VCaP (cell line): ENCODE results near the gene ASXL3.

Experiments used
- H3K27ac ChIP-seq: fragments of 450-650 bp; 2 replicates; pipeline ENCODE4 v1.5.1; 2017
- TF ChIP-seq, protein P1 (sequence below): fragments of 450-650 bp; conservative IDR thresholded peaks from 2 replicates; pipeline ENCODE4 v1.5.1; 2017; ENCODE audit warnings: mild to moderate bottlenecking, moderate library complexity

ASXL3 gene

GRCh38 chr18:33584548-33585430, 6.8 kb downstream of the ASXL3 start:
- no peak overlapping the region for H3K27ac ChIP-seq
- TF ChIP-seq, protein P1, sequence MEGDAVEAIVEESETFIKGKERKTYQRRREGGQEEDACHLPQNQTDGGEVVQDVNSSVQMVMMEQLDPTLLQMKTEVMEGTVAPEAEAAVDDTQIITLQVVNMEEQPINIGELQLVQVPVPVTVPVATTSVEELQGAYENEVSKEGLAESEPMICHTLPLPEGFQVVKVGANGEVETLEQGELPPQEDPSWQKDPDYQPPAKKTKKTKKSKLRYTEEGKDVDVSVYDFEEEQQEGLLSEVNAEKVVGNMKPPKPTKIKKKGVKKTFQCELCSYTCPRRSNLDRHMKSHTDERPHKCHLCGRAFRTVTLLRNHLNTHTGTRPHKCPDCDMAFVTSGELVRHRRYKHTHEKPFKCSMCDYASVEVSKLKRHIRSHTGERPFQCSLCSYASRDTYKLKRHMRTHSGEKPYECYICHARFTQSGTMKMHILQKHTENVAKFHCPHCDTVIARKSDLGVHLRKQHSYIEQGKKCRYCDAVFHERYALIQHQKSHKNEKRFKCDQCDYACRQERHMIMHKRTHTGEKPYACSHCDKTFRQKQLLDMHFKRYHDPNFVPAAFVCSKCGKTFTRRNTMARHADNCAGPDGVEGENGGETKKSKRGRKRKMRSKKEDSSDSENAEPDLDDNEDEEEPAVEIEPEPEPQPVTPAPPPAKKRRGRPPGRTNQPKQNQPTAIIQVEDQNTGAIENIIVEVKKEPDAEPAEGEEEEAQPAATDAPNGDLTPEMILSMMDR, result no peak

DNA sequence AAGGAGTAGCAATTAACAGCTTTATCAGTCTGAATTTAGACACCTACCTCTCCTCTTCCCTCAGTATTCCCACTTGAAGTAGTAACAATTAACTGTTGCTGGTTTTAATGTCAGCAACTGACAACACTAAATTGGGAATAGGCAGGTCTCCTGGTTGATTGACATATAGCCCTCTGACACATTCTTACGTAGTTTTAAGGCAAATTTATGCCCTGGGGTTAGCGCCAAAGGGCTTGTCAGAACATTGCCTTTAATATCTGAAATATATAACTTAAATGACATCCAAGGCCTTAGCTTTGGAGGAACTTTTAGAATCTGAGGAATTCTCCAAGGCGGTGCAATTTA, 7.4 kb downstream of the ASXL3 start:
- no peak overlapping the region for H3K27ac ChIP-seq

GRCh38 chr18:33588361-33588760, 10.3 kb downstream of the ASXL3 start:
- TF ChIP-seq, protein P1, result no peak
- H3K27ac ChIP-seq, result no peak overlapping the region

More for the DNA sequence above, 7.4 kb downstream of the ASXL3 start:
- TF ChIP-seq, protein P1, result no peak

DNA sequence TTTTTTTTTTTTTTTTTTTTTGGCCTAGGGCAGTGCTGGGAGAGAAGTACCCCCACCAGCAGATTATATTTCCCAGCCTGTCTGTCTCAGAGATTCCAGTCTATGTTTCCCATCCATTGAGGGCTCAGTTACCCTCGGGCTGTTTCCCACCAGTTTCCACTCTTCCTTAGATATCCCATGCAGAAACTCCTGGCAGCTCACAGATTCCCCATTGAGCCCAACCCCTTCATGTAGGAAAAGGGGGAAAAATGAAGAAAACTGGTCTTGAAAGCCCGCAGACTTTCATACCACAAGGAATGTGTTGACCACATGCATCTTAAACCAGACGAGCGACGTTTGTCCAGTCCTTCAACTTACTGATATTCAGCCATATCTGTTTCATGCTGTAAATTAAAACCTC, 15.2 kb downstream of the ASXL3 start:
- H3K27ac ChIP-seq, result no peak overlapping the region
- TF ChIP-seq, protein P1, result no peak

- no peak overlapping the region for H3K27ac ChIP-seq
- TF ChIP-seq, protein P1, result no peak
Measured at GRCh38 chr18:33594799-33595198, 16.8 kb downstream of the ASXL3 start.

DNA sequence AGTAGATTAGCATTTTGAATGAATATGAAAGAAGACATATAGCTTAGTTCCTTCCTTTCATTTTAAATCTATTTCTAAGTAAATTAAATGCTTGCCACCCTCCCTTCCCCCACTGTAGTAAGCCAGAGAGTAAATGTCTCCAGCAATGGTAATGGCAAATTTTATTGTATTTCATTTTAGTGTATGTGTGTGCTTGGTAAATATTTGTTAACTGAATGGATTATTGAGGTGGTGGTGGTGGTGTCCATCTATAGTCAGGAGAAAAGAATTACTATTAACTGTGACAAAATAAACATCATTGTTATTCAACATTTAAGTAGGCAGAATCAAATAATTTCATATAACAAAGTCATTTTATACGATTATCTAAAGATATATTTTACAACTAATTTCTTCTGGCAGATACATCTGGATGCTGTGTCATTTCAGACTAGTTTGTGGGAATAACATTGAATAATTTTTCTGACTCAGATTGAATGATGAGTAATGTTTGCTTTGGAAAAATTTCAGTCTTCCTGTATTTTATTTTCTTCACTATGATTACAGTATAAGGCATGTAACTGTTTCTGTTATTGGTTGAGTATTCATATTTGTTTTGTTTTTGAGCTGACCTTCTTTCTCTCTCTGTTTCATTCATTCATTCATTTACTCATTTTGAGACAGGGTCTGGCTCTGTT, 18.3 kb downstream of the ASXL3 start:
- TF ChIP-seq, protein P1, result no peak
- H3K27ac ChIP-seq, result no peak overlapping the region

GRCh38 chr18:33600846-33601245, 22.8 kb downstream of the ASXL3 start:
- TF ChIP-seq, protein P1, result no peak
- no peak overlapping the region for H3K27ac ChIP-seq
